HL-60/S4 treated with phorbol 12-myristate 13-acetate at 8.2 ng/mL for 4 days and 3 days (cell line): Measurements from ENCODE around the gene CGB1.
"Not testable (repeated sequence)": the region's sequence is repeated elsewhere in the genome, so short reads cannot be mapped to it uniquely, and the experiment has no call there.

Source experiments
- in situ Hi-C: fragments of 300-500 bp; cut with MboI; formaldehyde crosslinking; loops from 2 replicates; pipeline ENCODE4 v1.15.0; 2022; ENCODE audit warnings: low sequenced_read_pairs

Gene CGB1

GRCh38 chr19:49059053-49059452, 22.4 kb upstream of the CGB1 start:
- in situ Hi-C loops, result no loop called here

GRCh38 chr19:49058562-49058961, 21.9 kb upstream of the CGB1 start:
- in situ Hi-C loops, result no loop called here

- in situ Hi-C loops, result no loop called here
These were observed 21.0 kb upstream of the CGB1 start, which contains the start of gene CGB7 for GRCh38 chr19:49057636-49058234. Gene CGB7, minus strand, starts transcription at chr19:49057749. Its CDS starts 2,374 bp downstream, at chr19:49055375.

- in situ Hi-C loops, result not testable (repeated sequence)
These were observed 20.4 kb upstream of the CGB1 start for GRCh38 chr19:49056902-49057596.

GRCh38 chr19:49056101-49056901, 19.6 kb upstream of the CGB1 start:
- in situ Hi-C loops, result no loop called here

GRCh38 chr19:49050376-49051033, 13.8 kb upstream of the CGB1 start:
- in situ Hi-C loops, result not testable (repeated sequence)

- in situ Hi-C loops, result not testable (repeated sequence)
These were observed 13.1 kb upstream of the CGB1 start for GRCh38 chr19:49049834-49050233.

GRCh38 chr19:49049011-49049410, 12.3 kb upstream of the CGB1 start, which contains the start of gene CGB8:
Gene CGB8, minus strand, starts transcription at chr19:49049111. Its CDS starts 372 bp downstream, at chr19:49048739.
- in situ Hi-C loops, result not testable (repeated sequence)

GRCh38 chr19:49043548-49043947, 6.9 kb upstream of the CGB1 start, which contains the start of gene CGB5:
Gene CGB5, plus strand, starts transcription at chr19:49043848. Its CDS starts 362 bp downstream, at chr19:49044210.
- in situ Hi-C loops, result not testable (repeated sequence)

GRCh38 chr19:49042666-49043065, 6.0 kb upstream of the CGB1 start:
- in situ Hi-C loops, result not testable (repeated sequence)

GRCh38 chr19:49042177-49042576, 5.5 kb upstream of the CGB1 start:
- in situ Hi-C loops, result no loop called here

GRCh38 chr19:49039736-49040135, 3.0 kb upstream of the CGB1 start:
- in situ Hi-C loops, result not testable (repeated sequence)

- in situ Hi-C loops, result not testable (repeated sequence)
These were observed 2.0 kb upstream of the CGB1 start for GRCh38 chr19:49038557-49039276.

GRCh38 chr19:49038111-49038510, 1.4 kb upstream of the CGB1 start:
- in situ Hi-C loops, result not testable (repeated sequence)

- in situ Hi-C loops, result not testable (repeated sequence)
These were observed 4.9 kb downstream of the CGB1 start, which contains the start of gene CGB2 for GRCh38 chr19:49031642-49032301. Gene CGB2, plus strand, starts transcription at chr19:49031890. Its CDS starts 206 bp downstream, at chr19:49032096.

GRCh38 chr19:49030323-49030722, 6.4 kb downstream of the CGB1 start:
- in situ Hi-C loops, result not testable (repeated sequence)

- in situ Hi-C loops, result not testable (repeated sequence)
These were observed 6.9 kb downstream of the CGB1 start for GRCh38 chr19:49029749-49030148.

GRCh38 chr19:49028686-49029085, 8.0 kb downstream of the CGB1 start:
- in situ Hi-C loops, result not testable (repeated sequence)

- in situ Hi-C loops, result not testable (repeated sequence)
These were observed 11.1 kb downstream of the CGB1 start for GRCh38 chr19:49025599-49025998.

- in situ Hi-C loops, result not testable (repeated sequence)
These were observed 11.6 kb downstream of the CGB1 start for GRCh38 chr19:49025088-49025487.
